ENCODE data around the gene GAB2. TPM values are rescaled to one million over a fixed set of nuclear protein-coding genes. Genes with fewer than 3 reads are reported as not detected.
"Not testable (repeated sequence)": the region's sequence is repeated elsewhere in the genome, so short reads cannot be mapped to it uniquely, and the experiment has no call there.

Gene GAB2
- total and polyA plus RNA-seq, 8 donors = 2.2 to 19.3 (median 8.6) TPM

- TF ChIP-seq POLR2A (IDR thresholded peaks at IDR 0.05) (no peak), EP300 (IDR thresholded peaks at IDR 0.05) (no peak)
- peaks cover 0 to 36% (median 28%) of the 10 kb centered on the region in 4 donors for H3K36me3 ChIP-seq
- H3K4me1 ChIP-seq = peaks cover 0 to 10% (median 5%) of the 10 kb centered on the region in 4 donors
- no peaks in the 10 kb centered on the region for H3K27me3 ChIP-seq
- WGBS, 5 donors = 70 to 90% (median 84%) methylated on average over 2 of the region's 2 CpGs
- no peak for DNase-seq
- intact Hi-C loops (cut with DNase I; ENCODE audit: low total_unique reads) = no loop called here
- H3K9me3 ChIP-seq = no peaks in the 10 kb centered on the region
- H3K4me3 ChIP-seq = no peak overlapping the region
- H3K27ac ChIP-seq = no peak overlapping the region
Measured at GRCh38 chr11:78181185-78181584, 236.4 kb downstream of the GAB2 start.

GRCh38 chr11:78180751-78181150, 236.9 kb downstream of the GAB2 start:
- DNase-seq = no peak
- no peak overlapping the region for H3K4me3 ChIP-seq
- 88 to 99% (median 94%) methylated on average over 4 of the region's 4 CpGs for WGBS, 5 donors
- no peaks in the 10 kb centered on the region for H3K27me3 ChIP-seq
- no peaks in the 10 kb centered on the region for H3K9me3 ChIP-seq
- TF ChIP-seq EP300 (IDR thresholded peaks at IDR 0.05) (no peak), POLR2A (IDR thresholded peaks at IDR 0.05) (no peak), CTCF (IDR thresholded peaks at IDR 0.05) (no peak), POLR2AphosphoS5 (IDR thresholded peaks at IDR 0.05) (no peak)
- no peak overlapping the region for H3K27ac ChIP-seq
- intact Hi-C loops (cut with DNase I; ENCODE audit: low total_unique reads) = no loop called here
- H3K36me3 ChIP-seq = peaks cover 0 to 34% (median 27%) of the 10 kb centered on the region in 4 donors
- H3K4me1 ChIP-seq = peaks cover 0 to 6% (median 1%) of the 10 kb centered on the region in 4 donors

GRCh38 chr11:78179459-78180071, 238.1 kb downstream of the GAB2 start:
- 87 to 96% (median 94%) methylated on average over 7 of the region's 7 CpGs for WGBS, 5 donors
- H3K27me3 ChIP-seq = no peaks in the 10 kb centered on the region
- H3K4me3 ChIP-seq = no peak overlapping the region
- H3K27ac ChIP-seq = no peak overlapping the region
- H3K9me3 ChIP-seq = no peaks in the 10 kb centered on the region
- no peak for DNase-seq
- TF ChIP-seq EP300 (IDR thresholded peaks at IDR 0.05) (no peak), CTCF (IDR thresholded peaks at IDR 0.05) (no peak)
- no peaks in the 10 kb centered on the region for H3K4me1 ChIP-seq
- intact Hi-C loops (cut with DNase I; ENCODE audit: low total_unique reads) = no loop called here
- peaks cover 0 to 30% (median 26%) of the 10 kb centered on the region in 4 donors for H3K36me3 ChIP-seq

- TF ChIP-seq POLR2A (IDR thresholded peaks at IDR 0.05) = no peak
- TF ChIP-seq CTCF (IDR thresholded peaks at IDR 0.05) = no peak
- no peak for TF ChIP-seq EP300 (IDR thresholded peaks at IDR 0.05)
- TF ChIP-seq POLR2AphosphoS5 (IDR thresholded peaks at IDR 0.05) = no peak
- Histone ChIP-seq H3K9me3 (no peaks in the 10 kb centered on the region), H3K27me3 (no peaks in the 10 kb centered on the region), H3K36me3 (peaks cover 10 to 41% (median 40%) of the 10 kb centered on the region in 4 donors), H3K4me3 (no peak overlapping the region), H3K27ac (no peak overlapping the region), H3K4me1 (no peaks in the 10 kb centered on the region)
- WGBS, 5 donors = 90 to 99% (median 93%) methylated on average over 7 of the region's 7 CpGs
- DNase-seq = no peak
- intact Hi-C loops (cut with DNase I; ENCODE audit: low total_unique reads) = no loop called here
Measured at GRCh38 chr11:78177216-78177615, 240.4 kb downstream of the GAB2 start.

- H3K27me3 ChIP-seq = no peaks in the 10 kb centered on the region
- no peak for DNase-seq
- WGBS, 5 donors = 92 to 96% (median 94%) methylated on average over 10 of the region's 10 CpGs
- no peak overlapping the region for H3K27ac ChIP-seq
- TF ChIP-seq POLR2A (IDR thresholded peaks at IDR 0.05) (no peak), CTCF (IDR thresholded peaks at IDR 0.05) (no peak), POLR2AphosphoS5 (IDR thresholded peaks at IDR 0.05) (no peak), EP300 (IDR thresholded peaks at IDR 0.05) (no peak)
- intact Hi-C loops (cut with DNase I; ENCODE audit: low total_unique reads) = no loop called here
- no peak overlapping the region for H3K4me3 ChIP-seq
- no peaks in the 10 kb centered on the region for H3K9me3 ChIP-seq
- peaks cover 10 to 45% (median 44%) of the 10 kb centered on the region in 4 donors for H3K36me3 ChIP-seq
- no peaks in the 10 kb centered on the region for H3K4me1 ChIP-seq
Measured at GRCh38 chr11:78176605-78177141, 240.9 kb downstream of the GAB2 start.

GRCh38 chr11:78175862-78176261, 241.8 kb downstream of the GAB2 start:
- H3K9me3 ChIP-seq; DNase-seq; H3K4me1 ChIP-seq; H3K27ac ChIP-seq; H3K27me3 ChIP-seq; H3K4me3 ChIP-seq; intact Hi-C loops (cut with DNase I; ENCODE audit: low total_unique reads): not testable (repeated sequence)
- 96 to 99% (median 98%) methylated on average over 3 of the region's 3 CpGs for WGBS, 5 donors
- peaks cover 10 to 53% (median 48%) of the 10 kb centered on the region in 4 donors for H3K36me3 ChIP-seq

Data from stomach (tissue), 9 donors.